Liver (tissue), 9 donors: ENCODE results near the gene GTF3C5. TPM values are rescaled to one million over a fixed set of nuclear protein-coding genes. Genes with fewer than 3 reads are reported as not detected.

Source experiments
- DNase-seq: peaks from one replicate; pipeline ENCODE4 v3.0.0-alpha.2; 2017; ENCODE audit warnings: low spot score
- H3K27ac ChIP-seq, 2 donors: one replicate each; pipeline ENCODE4 v1.7.0; 2013; ENCODE audit warnings: inconsistent platforms in 2 of 2, low read length in 2 of 2, control low read depth in 1 of 2, low read depth in 1 of 2, mild to moderate bottlenecking in 1 of 2
- H3K27me3 ChIP-seq, 4 donors: one replicate each; pipeline versions ENCODE4 v1.6.1 to v1.7.0; 2013; ENCODE audit warnings: low read length in 3 of 4, inconsistent platforms in 1 of 4, mild to moderate bottlenecking in 1 of 4, moderate library complexity in 1 of 4; ENCODE audit not compliant: control insufficient read depth in 4 of 4, insufficient read depth in 4 of 4
- H3K36me3 ChIP-seq, 4 donors: one replicate each; pipeline versions ENCODE4 v1.6.1 to v1.7.0; 2013; ENCODE audit warnings: low read length in 3 of 4, mild to moderate bottlenecking in 3 of 4, low read depth in 1 of 4, moderate library complexity in 1 of 4; ENCODE audit not compliant: control insufficient read depth in 4 of 4, insufficient read depth in 3 of 4
- H3K4me1 ChIP-seq, 4 donors: one replicate each; pipeline versions ENCODE4 v1.6.1 to v1.7.0; 2013; ENCODE audit warnings: low read length in 3 of 4, mild to moderate bottlenecking in 3 of 4, moderate library complexity in 1 of 4; ENCODE audit not compliant: control insufficient read depth in 4 of 4, insufficient read depth in 4 of 4
- H3K4me3 ChIP-seq, 3 donors: one replicate each; pipeline versions ENCODE4 v1.6.1 to v1.7.0; 2013; ENCODE audit warnings: low read length in 3 of 3, control low read depth in 1 of 3, low read depth in 1 of 3, mild to moderate bottlenecking in 1 of 3
- H3K9ac ChIP-seq, 2 donors: one replicate each; pipeline ENCODE4 v1.7.0; 2013; ENCODE audit warnings: low read length in 2 of 2, mild to moderate bottlenecking in 2 of 2, moderate library complexity in 2 of 2, control low read depth in 1 of 2, low read depth in 1 of 2
- H3K9me3 ChIP-seq, 4 donors: one replicate each; pipeline versions ENCODE4 v1.6.1 to v1.7.0; 2013; ENCODE audit warnings: low read length in 3 of 4; ENCODE audit not compliant: control insufficient read depth in 4 of 4
- EGR1 ChIP-seq, 2 donors: IDR thresholded peaks; 2 replicates each; pipeline ENCODE4 v1.6.1; 2016 to 2018; ENCODE audit warnings: antibody characterized with exemption in 2 of 2, low read depth in 2 of 2
- FOXA1 ChIP-seq: IDR thresholded peaks from 2 replicates; pipeline ENCODE4 v1.6.1; 2016; ENCODE audit warnings: antibody characterized with exemption
- GABPA ChIP-seq, 2 donors: IDR thresholded peaks in 1 of 2; conservative IDR thresholded peaks in 1 of 2; 2 replicates each; pipeline ENCODE4 v1.6.1; 2016; ENCODE audit warnings: antibody characterized with exemption in 2 of 2, mild to moderate bottlenecking in 1 of 2, moderate library complexity in 1 of 2
- HNF4A ChIP-seq, 2 donors: conservative IDR thresholded peaks; 2 replicates each; pipeline ENCODE4 v1.6.1; 2016; ENCODE audit warnings: antibody characterized with exemption in 2 of 2, mild to moderate bottlenecking in 2 of 2
- HNF4G ChIP-seq: IDR thresholded peaks from 2 replicates; pipeline ENCODE4 v1.6.1; 2016; ENCODE audit warnings: antibody characterized with exemption
- JUND ChIP-seq, 2 donors: IDR thresholded peaks; 2 replicates each; pipeline ENCODE4 v1.6.1; 2016; ENCODE audit warnings: antibody characterized with exemption in 2 of 2
- RAD21 ChIP-seq, 2 donors: IDR thresholded peaks; 2 replicates each; pipeline ENCODE4 v1.6.1; 2016; ENCODE audit warnings: antibody characterized with exemption in 2 of 2, mild to moderate bottlenecking in 2 of 2
- RXRA ChIP-seq, 2 donors: IDR thresholded peaks; 2 replicates each; pipeline ENCODE4 v1.6.1; 2017 to 2018; ENCODE audit warnings: antibody characterized with exemption in 2 of 2, mild to moderate bottlenecking in 1 of 2
- TAF1 ChIP-seq: conservative IDR thresholded peaks from 2 replicates; pipeline ENCODE4 v1.6.1; 2016; ENCODE audit warnings: antibody characterized with exemption, mild to moderate bottlenecking
- whole genome bisulfite sequencing: extraction: QIAGEN DNeasy Blood & Tissue Kit; methylation state at CpG from one replicate; pipeline ENCODE4 v1.1.7; 2013; 5-methylcytosine and 5-hydroxymethylcytosine counted together
- polyA plus RNA-seq, 2 donors: library from polyadenylated mRNA; stranded (reverse) in 1 of 2; unstranded in 1 of 2; fragments of 200-250 nt in 1 of 2; fragments of >200 nt in 1 of 2; fragmentation: Nextera tagmentation in 1 of 2; extraction: Ambion mirVana in 1 of 2; gene quantifications; one replicate each; pipeline versions ENCODE4 v1.2.1 to v1.2.3, GENCODE V29; 2013 to 2015
- total RNA-seq, 2 donors: library from RNA; depleted of rRNA; stranded (reverse); fragments of >200 nt; gene quantifications; one replicate each; pipeline ENCODE4 v1.2.3, GENCODE V29; 2014
- TF ChIP-seq, protein P1 (sequence below): IDR thresholded peaks from 2 replicates; pipeline ENCODE4 v1.6.1; 2016; ENCODE audit warnings: antibody characterized with exemption
- TF ChIP-seq, protein P2 (sequence below): IDR thresholded peaks from 2 replicates; pipeline ENCODE4 v1.6.1; 2016; ENCODE audit warnings: antibody characterized with exemption
- TF ChIP-seq, protein P3 (sequence below): IDR thresholded peaks from 2 replicates; pipeline ENCODE4 v1.6.1; 2016; ENCODE audit warnings: antibody characterized with exemption
- TF ChIP-seq, protein P4 (sequence below): fragments of 150-350 bp; IDR thresholded peaks from 2 replicates; pipeline ENCODE4 v1.5.1; 2017; ENCODE audit warnings: improper control_type of control experiment, low read depth, low read length; ENCODE audit not compliant: missing input control
- TF ChIP-seq, protein P5 (sequence below): IDR thresholded peaks from 2 replicates; pipeline ENCODE4 v1.6.1; 2016; ENCODE audit warnings: antibody characterized with exemption, mild to moderate bottlenecking
- donor health status: healthy.
- donor health status: healthy.
- donor health status: healthy.
- donor health status: healthy.
- donor health status: healthy.

GTF3C5 gene
- total and polyA plus RNA-seq, 4 donors = 13.2 to 26.2 (median 18.2) TPM

DNA sequence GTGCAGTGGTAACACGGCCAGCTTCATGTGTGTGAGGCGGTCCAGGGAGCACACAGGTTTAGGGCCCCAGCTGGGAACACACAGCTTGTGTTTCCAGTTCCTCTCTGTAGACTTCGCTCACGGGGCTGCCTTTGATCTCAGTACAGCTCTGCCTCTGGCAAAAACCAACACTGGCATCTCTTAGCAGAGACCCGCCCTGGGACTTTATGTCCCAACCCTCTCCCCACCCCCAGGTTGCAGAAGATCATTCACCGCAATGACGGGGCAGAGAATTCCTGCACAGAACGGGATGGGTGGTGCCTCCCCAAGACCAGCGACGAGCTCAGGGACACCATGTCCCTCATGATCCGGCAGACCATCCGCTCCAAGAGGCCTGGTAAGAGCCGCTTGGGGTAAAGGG, 25.7 kb downstream of the GTF3C5 start:
- 95% methylated on average over 13 of the region's 13 CpGs for WGBS
- H3K4me3 ChIP-seq = no peak overlapping the region
- no peak for DNase-seq
- no peak overlapping the region for H3K27ac ChIP-seq
- TF ChIP-seq TAF1 (no peak), JUND (IDR thresholded peaks at IDR 0.05) (no peak), EGR1 (IDR thresholded peaks at IDR 0.05; ENCODE audit: low read depth in 2 of 2) (no peak)
- TF ChIP-seq, protein P1, sequence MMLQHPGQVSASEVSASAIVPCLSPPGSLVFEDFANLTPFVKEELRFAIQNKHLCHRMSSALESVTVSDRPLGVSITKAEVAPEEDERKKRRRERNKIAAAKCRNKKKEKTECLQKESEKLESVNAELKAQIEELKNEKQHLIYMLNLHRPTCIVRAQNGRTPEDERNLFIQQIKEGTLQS = no peak
- TF ChIP-seq, protein P2, sequence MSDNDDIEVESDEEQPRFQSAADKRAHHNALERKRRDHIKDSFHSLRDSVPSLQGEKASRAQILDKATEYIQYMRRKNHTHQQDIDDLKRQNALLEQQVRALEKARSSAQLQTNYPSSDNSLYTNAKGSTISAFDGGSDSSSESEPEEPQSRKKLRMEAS = no peak
- H3K9me3 ChIP-seq = no peaks in the 10 kb centered on the region
- H3K27me3 ChIP-seq = no peaks in the 10 kb centered on the region
- H3K4me1 ChIP-seq = no peaks in the 10 kb centered on the region
- no peak overlapping the region for H3K9ac ChIP-seq
- peaks cover 9 to 57% (median 26%) of the 10 kb centered on the region in 4 donors for H3K36me3 ChIP-seq

DNA sequence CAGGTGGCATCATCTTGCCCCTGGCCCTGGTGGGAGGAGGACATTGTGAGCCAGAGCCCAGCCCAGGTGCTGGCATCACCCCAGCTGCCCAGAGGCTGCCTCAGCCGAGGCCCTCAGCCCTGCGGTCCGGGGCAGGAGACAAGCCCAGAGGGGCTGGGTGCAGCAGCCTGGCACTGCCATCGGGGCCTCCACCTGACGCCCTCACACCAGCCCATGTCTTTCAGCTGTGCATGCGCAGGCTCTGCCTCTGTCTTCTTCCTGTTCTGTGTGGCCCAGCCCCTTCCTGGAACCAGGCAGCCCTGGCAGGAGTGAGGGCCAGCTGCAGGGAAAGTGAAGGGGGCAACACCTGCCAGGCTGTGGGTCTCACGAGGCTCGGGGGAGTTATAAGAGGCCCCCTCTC, 26.2 kb downstream of the GTF3C5 start:
- TF ChIP-seq RXRA (IDR thresholded peaks at IDR 0.05) = no peak
- 83% methylated on average over 8 of the region's 8 CpGs for WGBS
- Histone ChIP-seq H3K4me3 (no peak overlapping the region), H3K36me3 (peaks cover 5 to 53% (median 26%) of the 10 kb centered on the region in 4 donors), H3K27ac (no peak overlapping the region), H3K4me1 (no peaks in the 10 kb centered on the region), H3K9me3 (no peaks in the 10 kb centered on the region), H3K9ac (no peak overlapping the region), H3K27me3 (no peaks in the 10 kb centered on the region)
- no peak for DNase-seq

DNA sequence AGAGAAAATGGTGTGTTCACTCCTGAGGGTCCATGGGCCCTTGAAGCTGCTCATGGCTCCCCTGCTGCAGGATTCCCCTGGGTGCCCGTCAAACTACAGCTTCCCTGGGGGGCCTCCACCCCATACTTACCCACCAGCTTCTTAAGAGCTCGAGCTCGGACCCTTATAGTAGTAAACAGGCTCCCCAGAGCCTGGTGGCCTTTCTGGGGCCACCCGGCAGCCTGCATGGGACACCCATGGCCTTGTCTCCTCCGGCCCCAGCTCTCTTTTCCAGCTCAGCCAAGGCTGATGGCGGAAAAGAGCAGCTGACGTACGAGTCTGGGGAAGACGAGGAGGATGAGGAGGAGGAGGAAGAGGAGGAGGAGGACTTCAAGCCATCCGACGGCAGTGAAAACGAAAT, 26.8 kb downstream of the GTF3C5 start:
- no peak for DNase-seq
- H3K9ac ChIP-seq = no peak overlapping the region
- 96% methylated on average over 12 of the region's 12 CpGs for WGBS
- no peaks in the 10 kb centered on the region for H3K4me1 ChIP-seq
- H3K9me3 ChIP-seq = no peaks in the 10 kb centered on the region
- no peaks in the 10 kb centered on the region for H3K27me3 ChIP-seq
- H3K36me3 ChIP-seq = peaks cover 5 to 49% (median 25%) of the 10 kb centered on the region in 4 donors
- TF ChIP-seq, protein P3, sequence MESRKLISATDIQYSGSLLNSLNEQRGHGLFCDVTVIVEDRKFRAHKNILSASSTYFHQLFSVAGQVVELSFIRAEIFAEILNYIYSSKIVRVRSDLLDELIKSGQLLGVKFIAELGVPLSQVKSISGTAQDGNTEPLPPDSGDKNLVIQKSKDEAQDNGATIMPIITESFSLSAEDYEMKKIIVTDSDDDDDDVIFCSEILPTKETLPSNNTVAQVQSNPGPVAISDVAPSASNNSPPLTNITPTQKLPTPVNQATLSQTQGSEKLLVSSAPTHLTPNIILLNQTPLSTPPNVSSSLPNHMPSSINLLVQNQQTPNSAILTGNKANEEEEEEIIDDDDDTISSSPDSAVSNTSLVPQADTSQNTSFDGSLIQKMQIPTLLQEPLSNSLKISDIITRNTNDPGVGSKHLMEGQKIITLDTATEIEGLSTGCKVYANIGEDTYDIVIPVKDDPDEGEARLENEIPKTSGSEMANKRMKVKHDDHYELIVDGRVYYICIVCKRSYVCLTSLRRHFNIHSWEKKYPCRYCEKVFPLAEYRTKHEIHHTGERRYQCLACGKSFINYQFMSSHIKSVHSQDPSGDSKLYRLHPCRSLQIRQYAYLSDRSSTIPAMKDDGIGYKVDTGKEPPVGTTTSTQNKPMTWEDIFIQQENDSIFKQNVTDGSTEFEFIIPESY = no peak
- TF ChIP-seq JUND (IDR thresholded peaks at IDR 0.05) = no peak
- H3K27ac ChIP-seq = no peak overlapping the region
- H3K4me3 ChIP-seq = no peak overlapping the region

DNA sequence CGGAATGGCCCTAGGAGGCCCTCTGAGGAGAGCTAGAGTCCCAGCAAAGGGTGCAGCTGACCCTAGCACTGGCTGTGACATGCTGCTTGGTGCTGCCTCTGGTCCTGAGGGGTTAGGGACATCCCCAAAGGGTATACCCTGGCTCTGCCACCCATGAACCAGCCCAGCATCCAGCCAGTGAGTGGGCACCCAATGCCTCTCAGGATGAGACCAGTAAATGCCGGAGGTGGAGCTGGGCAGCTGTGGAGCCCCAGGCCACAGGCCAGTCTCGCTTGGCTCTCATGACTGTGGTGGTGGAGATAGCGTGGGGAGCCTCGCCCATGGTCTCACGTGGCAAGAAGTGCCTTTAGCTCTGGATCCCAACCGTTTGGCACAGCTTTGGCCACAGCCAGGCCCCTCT, 27.3 kb downstream of the GTF3C5 start:
- no peak overlapping the region for H3K9ac ChIP-seq
- TF ChIP-seq GABPA (IDR thresholded peaks at IDR 0.05 in 1 of 2, conservative IDR thresholded peaks at IDR 0.05 in 1 of 2) (no peak), EGR1 (IDR thresholded peaks at IDR 0.05; ENCODE audit: low read depth in 2 of 2) (no peak), RAD21 (IDR thresholded peaks at IDR 0.05) (no peak), FOXA1 (no peak), HNF4A (conservative IDR thresholded peaks at IDR 0.05) (no peak), HNF4G (no peak), TAF1 (no peak)
- TF ChIP-seq, protein P2 = no peak
- TF ChIP-seq, protein P4, sequence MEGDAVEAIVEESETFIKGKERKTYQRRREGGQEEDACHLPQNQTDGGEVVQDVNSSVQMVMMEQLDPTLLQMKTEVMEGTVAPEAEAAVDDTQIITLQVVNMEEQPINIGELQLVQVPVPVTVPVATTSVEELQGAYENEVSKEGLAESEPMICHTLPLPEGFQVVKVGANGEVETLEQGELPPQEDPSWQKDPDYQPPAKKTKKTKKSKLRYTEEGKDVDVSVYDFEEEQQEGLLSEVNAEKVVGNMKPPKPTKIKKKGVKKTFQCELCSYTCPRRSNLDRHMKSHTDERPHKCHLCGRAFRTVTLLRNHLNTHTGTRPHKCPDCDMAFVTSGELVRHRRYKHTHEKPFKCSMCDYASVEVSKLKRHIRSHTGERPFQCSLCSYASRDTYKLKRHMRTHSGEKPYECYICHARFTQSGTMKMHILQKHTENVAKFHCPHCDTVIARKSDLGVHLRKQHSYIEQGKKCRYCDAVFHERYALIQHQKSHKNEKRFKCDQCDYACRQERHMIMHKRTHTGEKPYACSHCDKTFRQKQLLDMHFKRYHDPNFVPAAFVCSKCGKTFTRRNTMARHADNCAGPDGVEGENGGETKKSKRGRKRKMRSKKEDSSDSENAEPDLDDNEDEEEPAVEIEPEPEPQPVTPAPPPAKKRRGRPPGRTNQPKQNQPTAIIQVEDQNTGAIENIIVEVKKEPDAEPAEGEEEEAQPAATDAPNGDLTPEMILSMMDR = no peak
- TF ChIP-seq, protein P5, sequence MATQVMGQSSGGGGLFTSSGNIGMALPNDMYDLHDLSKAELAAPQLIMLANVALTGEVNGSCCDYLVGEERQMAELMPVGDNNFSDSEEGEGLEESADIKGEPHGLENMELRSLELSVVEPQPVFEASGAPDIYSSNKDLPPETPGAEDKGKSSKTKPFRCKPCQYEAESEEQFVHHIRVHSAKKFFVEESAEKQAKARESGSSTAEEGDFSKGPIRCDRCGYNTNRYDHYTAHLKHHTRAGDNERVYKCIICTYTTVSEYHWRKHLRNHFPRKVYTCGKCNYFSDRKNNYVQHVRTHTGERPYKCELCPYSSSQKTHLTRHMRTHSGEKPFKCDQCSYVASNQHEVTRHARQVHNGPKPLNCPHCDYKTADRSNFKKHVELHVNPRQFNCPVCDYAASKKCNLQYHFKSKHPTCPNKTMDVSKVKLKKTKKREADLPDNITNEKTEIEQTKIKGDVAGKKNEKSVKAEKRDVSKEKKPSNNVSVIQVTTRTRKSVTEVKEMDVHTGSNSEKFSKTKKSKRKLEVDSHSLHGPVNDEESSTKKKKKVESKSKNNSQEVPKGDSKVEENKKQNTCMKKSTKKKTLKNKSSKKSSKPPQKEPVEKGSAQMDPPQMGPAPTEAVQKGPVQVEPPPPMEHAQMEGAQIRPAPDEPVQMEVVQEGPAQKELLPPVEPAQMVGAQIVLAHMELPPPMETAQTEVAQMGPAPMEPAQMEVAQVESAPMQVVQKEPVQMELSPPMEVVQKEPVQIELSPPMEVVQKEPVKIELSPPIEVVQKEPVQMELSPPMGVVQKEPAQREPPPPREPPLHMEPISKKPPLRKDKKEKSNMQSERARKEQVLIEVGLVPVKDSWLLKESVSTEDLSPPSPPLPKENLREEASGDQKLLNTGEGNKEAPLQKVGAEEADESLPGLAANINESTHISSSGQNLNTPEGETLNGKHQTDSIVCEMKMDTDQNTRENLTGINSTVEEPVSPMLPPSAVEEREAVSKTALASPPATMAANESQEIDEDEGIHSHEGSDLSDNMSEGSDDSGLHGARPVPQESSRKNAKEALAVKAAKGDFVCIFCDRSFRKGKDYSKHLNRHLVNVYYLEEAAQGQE = no peak
- no peak overlapping the region for H3K27ac ChIP-seq
- no peaks in the 10 kb centered on the region for H3K27me3 ChIP-seq
- H3K36me3 ChIP-seq = peaks cover 5 to 47% (median 24%) of the 10 kb centered on the region in 4 donors
- 93% methylated on average over 7 of the region's 7 CpGs for WGBS
- DNase-seq = no peak
- no peaks in the 10 kb centered on the region for H3K9me3 ChIP-seq
- no peaks in the 10 kb centered on the region for H3K4me1 ChIP-seq
- no peak overlapping the region for H3K4me3 ChIP-seq
